Esophagus muscularis mucosa (tissue), 4 donors: ENCODE data around the gene STAP1.

ENCODE experiments used
- EP300 ChIP-seq: sonication (generic); formaldehyde crosslinking; IDR thresholded peaks from one replicate; pipeline ENCODE4 v1.6.1; 2017; ENCODE audit warnings: antibody characterized with exemption
- POLR2A ChIP-seq: fragments of 450-650 bp; IDR thresholded peaks from one replicate; pipeline ENCODE4 v1.6.1; 2017; ENCODE audit warnings: antibody characterized with exemption, moderate library complexity, mild to moderate bottlenecking, low read depth
- TF ChIP-seq, protein P1 (sequence below), 3 experiments: fragments of 200-600 bp in 2 of 3; fragments of 450-650 bp in 1 of 3; sonication (generic) in 2 of 3; IDR thresholded peaks; one replicate each; pipeline ENCODE4 v1.5.1; 2017 to 2019; ENCODE audit warnings: antibody characterized with exemption in 3 of 3, mild to moderate bottlenecking in 2 of 3, moderate library complexity in 1 of 3

DNA sequence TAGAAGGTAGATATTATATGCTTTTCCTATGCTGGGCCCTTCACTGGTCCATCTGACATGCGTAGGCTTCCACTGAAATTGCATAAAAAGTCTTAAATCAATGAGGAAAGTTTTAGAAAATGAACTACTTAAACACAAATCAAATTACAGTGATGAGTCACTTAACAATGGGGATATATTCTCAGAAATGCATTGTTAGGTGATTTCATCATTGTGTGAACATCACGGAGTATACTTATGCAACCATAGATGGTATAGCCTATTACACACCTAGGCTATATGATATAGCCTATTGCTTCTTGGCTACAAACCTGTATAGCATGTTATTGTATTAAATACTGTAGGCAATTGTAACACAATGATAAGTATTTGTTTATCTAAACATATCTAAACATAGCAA lies 10.3 kb downstream of the STAP1 start:
- TF ChIP-seq EP300 = no peak
- TF ChIP-seq, protein P1, sequence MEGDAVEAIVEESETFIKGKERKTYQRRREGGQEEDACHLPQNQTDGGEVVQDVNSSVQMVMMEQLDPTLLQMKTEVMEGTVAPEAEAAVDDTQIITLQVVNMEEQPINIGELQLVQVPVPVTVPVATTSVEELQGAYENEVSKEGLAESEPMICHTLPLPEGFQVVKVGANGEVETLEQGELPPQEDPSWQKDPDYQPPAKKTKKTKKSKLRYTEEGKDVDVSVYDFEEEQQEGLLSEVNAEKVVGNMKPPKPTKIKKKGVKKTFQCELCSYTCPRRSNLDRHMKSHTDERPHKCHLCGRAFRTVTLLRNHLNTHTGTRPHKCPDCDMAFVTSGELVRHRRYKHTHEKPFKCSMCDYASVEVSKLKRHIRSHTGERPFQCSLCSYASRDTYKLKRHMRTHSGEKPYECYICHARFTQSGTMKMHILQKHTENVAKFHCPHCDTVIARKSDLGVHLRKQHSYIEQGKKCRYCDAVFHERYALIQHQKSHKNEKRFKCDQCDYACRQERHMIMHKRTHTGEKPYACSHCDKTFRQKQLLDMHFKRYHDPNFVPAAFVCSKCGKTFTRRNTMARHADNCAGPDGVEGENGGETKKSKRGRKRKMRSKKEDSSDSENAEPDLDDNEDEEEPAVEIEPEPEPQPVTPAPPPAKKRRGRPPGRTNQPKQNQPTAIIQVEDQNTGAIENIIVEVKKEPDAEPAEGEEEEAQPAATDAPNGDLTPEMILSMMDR (IDR thresholded peaks at IDR 0.05) = no peak
- no peak for TF ChIP-seq POLR2A
